Renal cortical epithelial cell (primary cell): ENCODE data around the gene SRRM4. TPM values are rescaled to one million over a fixed set of nuclear protein-coding genes. Genes with fewer than 3 reads are reported as not detected.

Experiments
- DNase-seq: peaks from one replicate; pipeline ENCODE4 v3.0.0-alpha.2; 2011; ENCODE audit warnings: low read depth
- total RNA-seq: library from RNA; depleted of rRNA; stranded (reverse); fragments of >200 nt; gene quantifications from 2 replicates; pipeline ENCODE4 v1.2.3, GENCODE V29; 2014

Gene SRRM4
- total RNA-seq, 1 donor from 2014 or later = under 0.01 TPM

DNA sequence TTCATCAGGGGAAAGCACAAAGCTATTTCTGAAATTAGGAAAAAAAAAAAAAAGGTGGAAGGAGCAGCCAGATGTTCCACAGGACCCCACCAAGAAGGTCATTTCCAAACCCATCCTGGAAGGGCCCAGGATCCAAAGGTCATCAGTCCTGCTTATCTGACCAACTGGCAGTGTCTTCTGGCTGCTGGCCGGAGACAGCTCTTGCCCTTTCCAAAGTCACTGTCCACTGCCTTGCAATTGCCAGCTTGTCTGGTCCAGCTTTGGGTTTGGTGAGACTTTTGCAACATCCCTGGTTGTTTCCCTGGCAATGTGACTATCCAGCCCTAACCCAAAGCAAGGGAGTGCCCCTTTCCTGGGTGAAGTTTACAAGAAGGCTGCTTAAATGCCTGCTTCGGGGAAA is 178.5 kb downstream of the SRRM4 start:
- no peak for DNase-seq

DNA sequence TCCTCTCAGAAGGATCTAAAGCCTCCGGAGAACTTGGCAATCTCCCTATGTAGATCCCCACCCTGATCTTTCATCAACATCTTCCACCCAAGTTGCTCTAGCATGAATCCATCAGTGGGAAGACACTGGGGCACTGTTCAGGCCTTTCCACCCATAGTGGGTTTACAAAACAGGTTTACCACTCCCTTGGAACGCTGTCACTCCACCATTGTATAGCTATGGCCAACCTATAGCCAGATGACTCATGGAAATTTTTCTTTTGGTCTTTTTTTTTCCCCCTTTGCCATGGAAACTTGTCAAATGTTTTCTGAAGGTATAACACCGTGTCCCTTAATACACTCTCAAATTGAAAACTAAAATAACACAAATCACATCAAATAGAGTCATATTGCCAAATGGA is 186.6 kb downstream of the SRRM4 start:
- no peak for DNase-seq

DNA sequence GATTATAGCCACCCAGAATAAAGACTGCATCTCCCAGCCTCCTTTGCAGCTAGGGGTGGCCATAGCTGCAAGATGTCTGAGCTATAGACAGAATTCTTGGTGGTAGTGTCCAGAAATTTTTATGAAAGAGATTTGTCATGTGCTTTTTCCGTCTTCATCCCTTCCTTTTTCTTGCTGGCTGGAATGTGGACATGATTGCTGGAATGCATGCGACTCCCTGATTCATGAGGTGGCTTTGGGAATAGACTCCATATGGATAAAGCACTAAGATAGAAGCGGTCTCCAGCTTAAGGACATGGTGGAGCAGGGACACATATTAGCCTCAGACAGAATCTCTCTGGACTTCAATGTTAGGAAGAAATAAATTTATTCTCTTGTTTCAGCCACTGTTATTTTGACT is 187.4 kb downstream of the SRRM4 start:
- no peak for DNase-seq

DNA sequence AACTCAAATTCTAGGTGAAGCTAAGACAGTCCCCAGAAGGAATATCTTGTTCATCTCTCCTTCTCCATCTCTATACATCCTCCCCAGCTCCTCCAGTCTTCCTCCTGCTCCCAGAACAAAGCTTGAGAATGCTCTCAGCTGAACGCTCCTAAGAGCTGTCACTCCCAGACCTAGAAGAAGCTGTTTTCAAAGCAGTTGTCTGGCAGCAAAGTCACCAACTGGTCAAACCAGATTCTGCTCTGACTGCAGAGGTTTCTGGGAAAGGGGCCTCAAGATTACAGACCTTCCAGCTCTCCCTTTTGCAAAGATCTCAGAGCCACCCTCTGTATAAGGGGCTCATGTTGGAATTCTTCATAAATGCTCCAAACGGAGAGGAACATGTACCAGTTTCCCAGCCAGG is 187.8 kb downstream of the SRRM4 start:
- no peak for DNase-seq

DNA sequence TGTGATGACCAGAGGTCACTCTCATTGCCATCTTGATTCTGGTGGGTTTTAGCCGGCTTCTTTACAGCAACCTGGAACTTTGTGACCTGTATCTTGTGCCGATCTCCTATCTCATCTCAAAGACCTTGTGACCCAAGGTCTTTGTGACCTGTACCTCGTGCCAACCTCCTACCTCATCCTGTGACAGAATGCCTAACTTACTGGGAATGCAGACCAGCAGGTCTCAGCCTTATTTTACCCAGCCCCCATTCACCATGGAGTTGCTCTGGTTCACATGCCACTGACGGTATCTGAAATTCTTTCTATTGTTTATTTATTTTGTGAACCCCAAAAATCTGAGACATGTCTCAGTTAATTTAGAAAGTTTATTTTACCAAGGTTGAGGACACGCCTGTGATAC is 189.9 kb downstream of the SRRM4 start:
- no peak for DNase-seq

DNA sequence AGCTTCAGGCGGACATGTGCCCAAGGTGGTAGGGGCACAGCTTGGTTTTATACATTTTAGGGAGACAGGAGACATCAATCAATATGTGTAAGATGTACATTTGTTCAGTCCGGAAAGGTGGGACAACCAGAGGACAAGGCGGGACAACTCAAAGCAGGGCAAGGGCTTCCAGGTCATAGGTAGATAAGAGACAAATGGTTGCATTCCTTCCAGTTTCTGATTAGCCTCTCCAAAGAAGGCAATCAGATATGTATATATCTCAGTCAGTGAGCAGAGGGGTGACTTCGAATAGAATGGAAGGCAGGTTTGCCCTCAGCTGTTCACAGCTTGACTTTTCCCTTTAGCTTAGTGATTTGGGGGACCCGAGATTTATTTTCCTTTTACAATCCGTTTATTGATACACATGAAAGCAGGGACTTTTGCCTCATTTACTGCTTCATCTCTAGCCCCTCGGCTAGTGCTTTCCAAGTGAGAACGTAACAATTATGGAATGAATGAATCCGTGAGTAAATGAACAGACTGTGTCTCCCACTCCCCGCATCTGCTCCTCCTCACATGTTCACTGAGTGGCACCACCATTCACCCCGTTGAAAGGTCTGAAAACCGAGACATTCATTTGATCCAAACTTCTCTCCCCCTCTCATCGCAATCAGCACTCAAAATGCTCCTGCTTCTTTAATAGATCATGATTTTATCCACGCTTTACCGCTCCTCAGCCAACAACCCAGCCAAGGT is 190.5 kb downstream of the SRRM4 start:
- no peak for DNase-seq

DNA sequence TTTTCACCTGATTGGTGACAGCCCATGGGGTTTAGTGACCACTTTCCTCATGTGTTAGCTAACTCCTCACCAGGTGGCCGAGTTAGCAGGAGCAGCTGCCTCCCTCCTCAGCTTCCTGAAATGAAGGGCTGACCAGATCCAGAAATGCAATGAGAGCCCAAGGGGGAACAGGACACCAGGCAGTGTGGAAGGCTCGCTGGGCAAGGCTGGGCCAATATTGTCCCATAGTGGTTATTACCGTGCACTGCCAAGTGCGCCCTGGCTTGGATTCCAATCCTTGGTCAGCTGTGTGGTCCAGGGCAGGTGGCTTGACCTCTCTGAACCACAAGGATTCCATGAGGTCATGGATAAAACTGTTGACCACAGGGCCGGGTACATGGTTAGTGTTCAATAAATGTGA is 193.7 kb downstream of the SRRM4 start:
- no peak for DNase-seq

DNA sequence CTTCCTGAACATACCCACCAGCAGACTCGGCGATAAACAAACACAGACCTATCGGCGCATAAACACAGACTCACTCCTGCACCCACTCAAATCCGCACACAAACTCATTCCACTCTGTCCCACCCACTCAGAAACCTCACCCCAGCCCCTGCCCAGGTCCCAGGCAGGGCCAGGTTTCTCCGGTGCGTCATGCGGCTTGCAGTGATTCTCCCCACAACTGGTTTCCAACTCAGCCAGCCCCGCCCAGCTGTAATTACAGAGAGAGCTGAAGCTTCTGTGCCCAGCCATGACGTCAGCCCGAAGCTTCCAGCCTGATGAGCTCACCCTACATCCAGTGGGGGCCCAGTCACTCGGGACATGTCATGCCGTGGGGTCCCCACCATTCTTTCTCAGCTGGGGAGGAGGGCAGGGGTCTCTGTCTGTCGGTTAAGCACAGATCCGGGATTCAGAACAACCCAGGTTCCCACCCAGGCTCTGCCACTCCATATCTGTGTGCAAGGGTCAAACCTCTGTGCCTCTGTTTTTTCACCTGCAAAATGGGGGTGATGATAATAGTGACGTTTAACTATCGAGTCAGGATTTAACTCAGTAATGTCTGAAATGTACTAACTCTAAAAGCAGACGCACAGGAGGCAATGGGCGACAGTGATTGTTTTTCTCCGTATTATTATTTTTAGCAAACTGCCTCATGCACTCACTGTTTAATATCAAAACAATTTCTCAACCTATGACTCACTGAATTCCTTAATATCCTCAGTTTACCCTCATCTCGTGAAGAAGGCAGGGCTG is 195.1 kb downstream of the SRRM4 start:
- DNase-seq = peak; percentile 88

DNA sequence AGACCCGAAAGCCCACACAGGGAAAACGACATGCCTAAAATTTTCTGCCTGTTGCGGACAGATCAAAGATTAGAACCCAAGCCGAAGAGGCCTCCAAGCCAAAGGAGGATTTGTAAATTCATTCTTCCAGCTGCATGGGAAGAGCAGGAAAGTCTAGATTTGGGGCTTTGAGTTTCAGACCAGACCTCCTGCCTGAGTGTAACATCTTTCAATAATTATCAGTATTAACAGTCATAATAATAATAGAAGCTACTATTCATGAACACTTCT is 195.7 kb downstream of the SRRM4 start:
- DNase-seq = no peak

DNA sequence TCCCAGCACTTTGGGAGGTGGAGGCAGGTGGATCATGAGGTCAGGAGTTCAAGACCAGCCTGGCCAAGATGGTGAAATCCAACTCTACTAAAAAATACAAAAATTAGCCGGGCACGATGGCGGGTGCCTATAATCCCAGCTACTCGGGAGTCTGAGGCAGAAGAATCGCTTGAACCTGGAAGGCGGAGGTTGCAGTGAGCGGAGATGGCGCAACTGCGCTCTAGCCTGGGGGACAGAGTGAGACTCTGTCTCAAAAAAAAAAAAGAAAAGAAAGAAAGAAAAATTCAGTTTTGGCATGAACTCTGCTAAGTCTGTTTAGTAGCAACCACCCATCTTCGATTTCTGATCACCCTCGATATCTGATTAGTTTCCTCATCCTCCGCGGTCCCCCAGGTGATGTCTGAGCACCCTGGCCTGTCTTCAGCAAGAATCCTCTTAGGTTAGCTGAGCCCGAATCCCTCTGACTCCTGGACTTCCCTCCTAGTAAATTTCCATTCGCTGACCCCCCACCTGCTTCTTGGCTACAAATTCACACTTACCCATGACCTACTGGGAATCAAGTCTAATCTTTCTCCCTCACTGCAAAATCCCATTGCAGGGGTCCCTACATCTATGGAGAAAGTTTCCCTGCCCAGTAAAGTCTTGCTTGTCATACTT is 196.5 kb downstream of the SRRM4 start:
- DNase-seq = no peak

DNA sequence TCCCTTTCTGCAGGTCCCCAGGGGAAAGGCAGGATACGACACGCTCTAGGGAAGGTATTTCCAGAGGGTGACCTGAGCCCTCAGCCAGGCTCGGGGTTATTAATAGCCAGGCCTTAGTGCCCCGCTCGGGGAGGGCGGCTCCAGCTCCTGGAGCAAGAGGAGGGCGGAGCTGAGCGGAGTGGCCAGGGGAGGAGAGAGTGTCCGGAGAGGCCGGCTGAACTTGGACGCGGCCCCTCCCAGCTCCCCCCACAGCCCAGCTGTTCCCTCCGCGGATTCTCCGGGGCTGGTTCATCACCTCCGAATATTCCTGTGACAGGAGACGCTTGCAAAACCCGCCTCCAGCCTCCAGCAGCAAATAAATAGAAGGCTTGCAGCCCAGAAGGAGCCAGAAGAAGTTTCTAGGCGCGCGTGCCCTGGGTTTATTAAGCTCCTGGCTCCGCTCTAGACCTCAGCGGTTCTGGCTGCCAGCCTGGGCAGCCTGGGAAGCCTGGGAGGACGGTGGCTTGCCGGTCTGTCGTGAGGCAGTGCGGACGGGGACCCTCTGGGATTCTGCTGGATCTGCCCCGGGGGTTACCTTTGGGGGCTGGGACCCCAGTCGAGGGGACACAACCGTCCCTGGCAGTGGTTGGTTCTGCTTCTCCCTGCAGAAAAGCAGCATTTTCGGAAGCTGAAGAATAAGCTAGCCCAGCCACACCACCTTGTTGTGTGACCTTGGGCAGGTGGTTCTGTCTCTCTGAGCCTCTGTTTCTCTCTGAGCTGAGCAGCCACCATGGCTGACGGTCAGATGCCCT is 197.4 kb downstream of the SRRM4 start, which contains the start of gene HSPB8:
Gene HSPB8, plus strand, starts transcription at position 388 of the 791 bp plus-strand sequence. Its CDS starts 382 bp downstream, at position 770.
- DNase-seq = peak; percentile 88

DNA sequence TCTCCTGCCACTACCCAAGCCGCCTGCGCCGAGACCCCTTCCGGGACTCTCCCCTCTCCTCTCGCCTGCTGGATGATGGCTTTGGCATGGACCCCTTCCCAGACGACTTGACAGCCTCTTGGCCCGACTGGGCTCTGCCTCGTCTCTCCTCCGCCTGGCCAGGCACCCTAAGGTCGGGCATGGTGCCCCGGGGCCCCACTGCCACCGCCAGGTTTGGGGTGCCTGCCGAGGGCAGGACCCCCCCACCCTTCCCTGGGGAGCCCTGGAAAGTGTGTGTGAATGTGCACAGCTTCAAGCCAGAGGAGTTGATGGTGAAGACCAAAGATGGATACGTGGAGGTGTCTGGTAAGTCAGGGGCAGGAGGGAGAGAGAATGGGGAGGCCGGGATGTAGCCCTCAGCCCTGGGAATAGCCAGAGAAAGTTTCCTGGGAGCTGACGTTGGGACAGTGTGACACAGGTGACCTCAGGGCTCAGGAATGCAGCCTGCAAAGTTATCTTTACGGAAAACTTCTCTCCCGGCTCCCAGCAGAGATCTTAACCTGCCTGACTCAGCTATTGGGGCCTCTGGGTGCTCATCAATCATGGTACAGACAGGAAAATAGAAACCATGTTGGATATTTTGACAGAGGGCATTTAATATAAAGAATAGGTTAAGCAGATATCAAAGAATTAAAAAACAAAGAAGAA is 198.1 kb downstream of the SRRM4 start:
- peak; percentile 81 for DNase-seq

DNA sequence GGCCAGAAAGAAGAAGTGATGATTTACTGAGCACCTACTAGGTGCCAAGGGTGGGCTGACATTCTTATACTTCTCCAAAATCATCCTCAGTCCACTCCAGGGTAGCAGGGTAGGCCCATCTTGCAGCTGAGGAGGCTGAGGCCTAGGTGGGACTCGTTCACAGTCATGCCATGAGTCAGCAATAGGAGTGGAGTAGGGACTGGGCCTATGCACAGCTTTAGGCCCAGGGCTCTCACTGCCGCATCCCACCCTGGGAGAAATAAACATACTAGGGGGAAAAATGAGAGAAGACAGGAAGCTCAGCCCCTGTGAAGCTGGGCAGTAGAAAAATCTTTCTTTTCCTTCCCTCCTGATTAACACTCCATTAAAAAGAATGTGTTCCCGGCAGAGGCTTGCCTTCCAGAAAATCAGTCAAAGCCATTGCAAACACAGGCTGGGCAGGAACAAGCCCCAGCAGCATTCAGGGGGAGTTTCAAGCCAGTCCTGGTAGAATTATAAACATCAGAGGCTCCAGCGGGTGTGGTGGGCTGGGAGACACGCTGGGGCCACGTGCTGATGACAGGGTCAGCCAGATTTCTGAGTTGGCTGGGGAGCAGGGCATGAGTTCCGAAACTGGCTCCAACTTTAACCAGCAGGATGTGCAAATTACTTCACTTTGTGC is 199.2 kb downstream of the SRRM4 start:
- no peak for DNase-seq

DNA sequence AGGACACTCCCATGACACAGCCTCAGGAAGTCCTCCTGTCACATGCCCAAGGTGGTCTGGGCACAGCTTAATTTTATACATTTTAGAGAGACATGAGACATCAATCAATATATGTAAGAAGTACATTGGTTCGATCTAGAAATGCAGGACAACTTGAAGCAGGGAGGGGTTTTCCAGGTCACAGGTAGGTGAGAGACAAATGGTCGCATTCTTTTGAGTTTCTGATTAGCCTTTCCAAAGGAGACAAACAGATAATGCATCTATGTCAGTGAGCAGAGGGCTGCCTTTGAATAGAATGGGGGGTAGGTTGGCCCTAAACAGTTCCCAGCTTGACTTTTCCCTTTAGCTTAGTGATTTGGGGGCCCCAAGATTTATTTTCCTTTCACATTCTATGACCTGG is 199.9 kb downstream of the SRRM4 start:
- no peak for DNase-seq

DNA sequence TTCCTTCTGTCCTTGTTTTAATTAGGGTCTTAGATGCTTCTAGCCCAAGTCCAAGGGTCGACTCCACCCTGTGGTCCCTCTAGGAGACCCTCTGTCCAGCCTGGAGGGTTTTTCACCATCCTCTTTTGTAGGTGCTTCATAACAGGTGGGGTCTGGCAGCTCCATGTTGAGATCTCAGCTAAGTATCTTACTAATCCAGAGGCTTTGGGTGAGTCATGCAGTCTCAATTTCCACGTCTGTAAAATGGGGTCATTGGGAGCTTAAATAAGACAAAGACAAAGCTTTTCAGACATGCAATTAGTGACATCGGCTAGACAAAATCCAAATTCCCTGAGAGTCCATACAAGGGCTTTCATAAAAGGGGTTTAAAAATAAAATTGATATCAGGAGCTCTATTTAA is 200.6 kb downstream of the SRRM4 start:
- no peak for DNase-seq

DNA sequence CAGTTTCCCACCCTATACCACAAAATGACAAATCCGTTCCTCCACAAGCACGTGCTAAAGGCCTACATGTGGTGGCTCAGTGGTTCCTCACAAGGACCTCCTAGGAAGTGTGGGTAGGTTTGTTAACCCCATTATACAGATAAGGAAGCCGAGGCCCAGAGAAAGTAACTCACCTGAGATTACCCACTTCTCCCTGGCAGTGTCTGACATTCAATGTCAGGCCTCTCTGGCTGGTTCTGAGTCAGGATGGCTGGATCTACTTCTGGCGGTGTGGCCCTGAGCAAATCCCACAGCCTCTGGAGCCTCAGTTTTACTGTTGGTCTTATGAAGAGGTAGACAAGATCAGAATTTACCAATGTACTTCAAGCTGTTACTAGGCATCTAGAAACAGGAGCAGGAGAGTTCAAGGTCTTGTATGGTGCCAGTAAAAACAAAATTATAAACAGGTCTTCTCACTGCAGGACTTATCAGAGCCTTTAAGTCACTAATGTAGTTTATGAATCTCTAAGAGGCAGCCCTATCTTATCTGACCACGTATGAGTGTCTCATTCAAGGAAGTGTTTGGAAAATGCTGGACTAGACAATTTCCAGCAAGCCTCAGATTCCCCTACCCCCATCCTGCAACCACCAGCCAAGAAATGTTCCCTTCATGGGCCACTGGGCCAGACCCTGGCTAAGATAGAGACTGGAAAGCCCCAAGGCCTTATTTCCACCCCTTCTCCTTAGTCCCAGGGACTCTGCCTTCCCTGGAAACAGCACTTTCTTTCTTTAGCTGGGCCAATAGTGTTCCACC is 201.6 kb downstream of the SRRM4 start:
- DNase-seq = peak; percentile 97

DNA sequence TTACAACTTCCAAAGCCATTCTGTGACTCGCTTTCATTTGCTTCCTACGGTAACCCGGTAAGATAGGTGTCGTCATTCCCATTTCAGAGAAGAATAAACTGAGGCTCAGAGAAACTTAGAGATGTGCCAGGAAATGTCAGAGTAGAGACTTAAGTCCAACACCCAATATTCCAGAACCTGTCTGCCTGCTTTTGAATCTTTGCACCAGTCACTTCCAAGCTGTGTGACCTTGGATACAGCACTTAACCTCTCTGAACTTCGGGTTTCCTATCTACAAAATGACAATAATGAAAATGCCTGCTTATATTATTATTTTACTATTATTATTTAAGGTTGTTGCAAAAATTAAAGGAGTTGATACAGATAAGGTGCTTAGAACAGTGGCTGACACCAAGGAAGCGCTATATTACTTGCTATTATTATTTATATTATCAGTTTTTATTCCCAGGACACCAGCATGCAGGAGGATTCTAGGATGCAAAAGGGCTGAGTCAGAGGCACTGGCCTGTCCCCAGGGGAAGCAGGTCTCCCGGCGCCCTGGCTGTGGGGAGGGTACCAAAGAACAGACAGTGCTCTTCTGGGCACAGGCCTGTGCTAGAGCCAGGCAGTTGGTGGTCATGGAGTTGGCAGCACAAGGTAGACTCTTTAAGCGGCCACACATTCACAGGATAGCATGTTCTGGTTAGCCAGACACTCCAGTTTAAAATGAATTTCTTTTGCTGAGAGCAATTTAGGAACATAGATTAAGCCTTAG is 202.8 kb downstream of the SRRM4 start:
- DNase-seq = no peak

DNA sequence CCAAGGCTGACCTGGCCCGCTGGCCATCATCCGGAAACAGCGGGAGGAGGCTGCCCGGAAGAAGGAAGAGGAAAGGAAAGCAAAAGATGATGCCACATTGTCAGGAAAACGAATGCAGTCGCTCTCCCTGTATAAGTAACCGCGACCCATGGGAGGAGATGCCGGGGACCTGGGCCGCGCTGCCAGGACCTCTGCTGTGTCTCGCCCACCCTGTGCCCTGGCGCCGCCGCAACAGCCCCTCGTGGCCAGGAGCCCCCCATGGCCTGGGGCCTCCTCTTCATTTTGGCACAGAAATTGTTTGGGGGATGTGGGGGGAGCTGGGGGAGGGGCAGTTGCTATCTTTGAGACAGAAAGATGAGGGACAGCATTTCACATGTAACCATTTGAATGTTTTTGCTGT is 213.9 kb downstream of the SRRM4 start:
- no peak for DNase-seq

DNA sequence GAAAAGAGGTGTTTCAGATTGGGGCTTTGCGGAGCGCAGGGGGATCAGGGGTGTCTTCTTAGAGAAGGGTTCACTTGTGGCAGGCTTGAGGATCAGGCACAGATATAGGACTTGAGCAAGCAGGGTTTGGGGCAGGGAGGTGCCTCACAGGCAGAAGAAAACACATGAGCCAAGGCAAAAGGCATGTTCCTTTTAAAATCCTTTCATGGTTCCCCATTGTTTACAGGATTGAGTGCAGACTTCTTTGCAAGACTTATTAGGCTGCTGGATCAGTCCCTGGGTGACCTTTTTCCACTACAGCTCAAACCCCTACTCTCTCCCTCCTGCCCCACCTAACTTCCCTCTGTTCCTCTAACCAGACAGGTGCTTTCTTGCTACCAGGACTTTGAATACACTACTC is 217.1 kb downstream of the SRRM4 start:
- DNase-seq = no peak

DNA sequence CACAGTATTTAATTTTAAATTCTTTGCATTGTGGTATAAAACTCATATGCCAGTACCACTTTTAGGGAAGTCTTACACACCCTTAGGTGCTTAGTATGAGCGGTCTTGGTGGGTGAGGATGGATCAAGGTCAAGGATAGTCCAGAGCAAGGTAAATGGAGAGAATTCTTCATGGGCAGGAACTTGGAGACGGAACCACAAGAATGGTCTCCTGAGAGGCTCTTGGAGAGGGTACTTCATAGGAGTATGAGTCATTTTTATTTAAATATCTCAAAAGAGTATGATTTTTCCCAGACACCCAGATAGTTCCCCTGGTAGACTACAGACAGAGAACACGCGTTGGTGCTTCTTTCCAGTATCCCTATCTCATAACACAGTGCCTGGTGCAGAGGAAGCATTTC is 219.3 kb downstream of the SRRM4 start:
- no peak for DNase-seq
